ENCODE measurements around the gene SRXN1.

The SRXN1 gene

DNA sequence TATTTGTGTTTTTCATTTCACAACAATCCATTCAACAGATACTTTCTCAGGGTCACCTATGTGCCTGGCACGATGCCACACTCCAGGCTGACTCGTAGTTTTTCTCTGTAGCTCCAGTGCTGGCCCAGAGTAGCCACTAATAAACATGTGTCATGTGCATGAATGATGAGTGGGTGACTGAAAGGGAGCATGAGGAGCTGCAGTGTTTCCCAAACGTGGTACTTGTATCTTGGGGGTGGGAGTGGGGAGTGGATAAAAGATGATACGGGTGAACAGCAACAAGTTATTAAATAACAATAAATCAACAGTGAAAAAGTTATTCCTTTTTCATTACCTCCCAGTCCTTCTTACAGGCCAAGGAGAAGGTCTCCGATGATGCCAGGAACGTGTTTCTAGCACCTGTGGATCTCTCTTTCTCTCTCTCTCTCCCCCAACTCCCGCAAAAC is 17.1 kb downstream of the SRXN1 start:
- no peak for DNase-seq (ENCODE audit: low read depth)

DNA sequence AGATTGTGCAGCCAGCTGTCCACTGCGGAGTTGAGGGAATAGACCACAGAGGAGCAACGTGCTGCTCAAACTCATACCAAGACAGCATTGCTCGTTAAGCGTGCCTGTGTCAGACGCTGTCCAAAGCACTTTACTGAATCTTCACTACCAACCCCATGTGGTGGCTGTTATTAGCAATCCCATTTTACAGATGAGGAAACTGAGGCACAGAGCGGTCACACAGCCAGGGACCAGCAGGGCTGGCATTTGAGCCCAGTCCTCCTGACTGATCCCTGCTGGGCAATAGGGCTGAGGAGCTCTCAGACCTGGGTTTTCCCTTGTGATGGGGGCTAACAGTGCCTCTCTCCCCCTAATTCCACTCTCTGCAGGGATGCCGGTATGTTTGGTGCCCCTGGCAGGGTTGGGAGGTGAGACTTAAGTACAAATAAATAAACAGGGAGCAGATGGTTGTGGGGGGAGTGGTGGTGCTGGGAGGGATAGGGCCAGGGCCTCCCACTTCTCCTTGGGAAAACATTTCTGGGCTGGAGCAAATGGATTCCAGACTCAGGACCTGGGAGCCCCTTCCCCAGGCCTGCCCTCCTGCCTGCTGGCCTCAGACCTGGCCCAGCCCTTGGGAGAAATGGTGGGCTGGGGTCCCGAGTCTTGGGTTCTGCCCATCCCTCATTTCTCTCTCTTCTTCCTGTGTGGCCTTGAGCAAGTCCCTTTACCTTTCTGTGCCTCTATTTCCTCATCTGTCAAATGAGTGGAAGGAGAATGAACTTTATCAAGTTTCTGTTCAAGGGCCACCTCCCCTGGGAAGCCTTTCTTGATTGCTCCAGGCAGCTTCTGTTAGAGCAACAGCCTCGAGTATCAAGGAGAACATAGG is 17.7 kb downstream of the SRXN1 start:
- no peak for DNase-seq (ENCODE audit: low read depth)

DNA sequence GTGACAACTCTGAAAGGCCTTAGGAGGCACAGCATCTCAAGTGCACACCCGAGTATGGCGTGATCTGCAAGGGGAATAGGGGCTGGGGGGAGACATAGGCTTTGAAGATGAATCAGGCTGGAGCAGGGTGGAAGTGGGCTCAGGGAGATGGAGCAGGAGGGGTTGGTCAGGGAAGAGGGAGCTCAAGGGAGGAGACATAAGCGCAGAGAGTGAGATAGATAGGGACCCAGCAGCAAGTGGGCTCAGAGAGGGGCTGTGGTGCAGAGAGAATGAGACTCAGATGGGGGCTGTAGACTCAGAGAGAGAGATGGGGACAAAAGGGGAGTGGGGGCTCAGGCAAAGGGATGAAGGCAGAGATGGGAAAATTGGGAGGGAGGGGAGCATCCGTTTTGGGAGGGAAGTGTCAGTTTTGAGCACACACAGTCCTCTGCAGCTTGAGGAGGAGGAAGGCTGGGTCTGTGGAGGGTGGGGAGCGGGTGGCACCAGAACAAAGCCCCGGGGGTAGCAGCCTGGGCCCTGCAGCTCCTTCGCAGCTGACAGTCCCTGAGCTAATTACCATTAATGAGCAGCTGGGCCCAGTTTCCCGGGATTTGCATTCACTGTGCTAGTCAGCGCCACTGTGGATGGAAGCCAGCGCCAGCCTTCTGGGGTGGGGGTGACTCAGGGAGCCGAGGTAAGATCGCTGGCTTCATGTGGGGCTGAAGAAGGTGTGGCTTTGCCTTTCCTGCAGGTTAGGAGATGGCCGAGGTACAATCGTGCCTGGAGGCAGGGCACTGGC is 18.7 kb downstream of the SRXN1 start:
- no peak for DNase-seq (ENCODE audit: low read depth)

DNA sequence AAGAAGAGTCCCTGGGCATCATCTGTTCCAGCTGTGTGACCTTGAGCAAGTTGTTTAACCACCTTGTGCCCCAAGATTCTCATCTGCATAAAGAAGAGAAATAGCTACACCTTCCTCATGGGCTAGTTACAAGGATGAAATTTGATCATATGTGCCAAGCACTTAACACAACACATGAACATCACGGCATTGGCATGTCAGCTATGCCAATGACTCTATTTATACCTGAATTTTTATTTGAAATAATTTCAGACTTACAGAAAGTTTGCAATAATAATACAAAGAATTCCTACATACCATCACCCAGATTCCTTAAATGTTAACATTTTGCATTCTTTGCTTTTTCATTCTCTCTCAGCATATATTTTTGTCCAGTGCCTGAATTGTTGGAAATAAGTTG is 21.9 kb downstream of the SRXN1 start:
- DNase-seq (ENCODE audit: low read depth) = peak; percentile 30

- DNase-seq (ENCODE audit: low read depth) = no peak
Measured at GRCh38 chr20:626579-626978, 26.4 kb downstream of the SRXN1 start.

GRCh38 chr20:625360-625932 is 27.6 kb downstream of the SRXN1 start:
- no peak for DNase-seq (ENCODE audit: low read depth)

- no peak for DNase-seq (ENCODE audit: low read depth)
Measured at GRCh38 chr20:623704-624103, 29.3 kb downstream of the SRXN1 start.

- DNase-seq (ENCODE audit: low read depth) = no peak
Measured at GRCh38 chr20:623021-623420, 30.0 kb downstream of the SRXN1 start.

- no peak for DNase-seq (ENCODE audit: low read depth)
Measured at GRCh38 chr20:622161-622560, 30.8 kb downstream of the SRXN1 start.

- DNase-seq (ENCODE audit: low read depth) = peak; percentile 51
Measured at GRCh38 chr20:621125-621756, 31.8 kb downstream of the SRXN1 start.

DNA sequence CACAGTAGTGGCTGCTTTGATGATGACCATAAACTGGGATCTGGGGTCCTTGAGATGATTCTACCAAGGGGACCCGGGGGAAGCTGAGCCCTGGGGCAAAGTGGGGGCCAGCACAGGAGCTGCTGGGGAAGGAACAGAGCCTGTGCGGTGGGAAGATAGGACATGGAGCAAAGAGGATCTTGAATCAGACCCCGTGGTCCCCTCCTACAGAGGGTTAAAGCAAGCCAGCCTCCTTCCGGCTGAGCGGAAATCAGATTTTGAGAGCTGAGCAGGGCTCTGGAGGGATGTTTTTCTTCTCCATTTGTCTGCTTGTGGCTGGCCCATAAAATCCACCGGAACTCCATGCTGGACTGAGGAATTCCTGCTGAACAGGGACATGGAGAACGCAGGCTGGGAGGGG is 32.8 kb downstream of the SRXN1 start:
- DNase-seq (ENCODE audit: low read depth) = peak; percentile 7

DNA sequence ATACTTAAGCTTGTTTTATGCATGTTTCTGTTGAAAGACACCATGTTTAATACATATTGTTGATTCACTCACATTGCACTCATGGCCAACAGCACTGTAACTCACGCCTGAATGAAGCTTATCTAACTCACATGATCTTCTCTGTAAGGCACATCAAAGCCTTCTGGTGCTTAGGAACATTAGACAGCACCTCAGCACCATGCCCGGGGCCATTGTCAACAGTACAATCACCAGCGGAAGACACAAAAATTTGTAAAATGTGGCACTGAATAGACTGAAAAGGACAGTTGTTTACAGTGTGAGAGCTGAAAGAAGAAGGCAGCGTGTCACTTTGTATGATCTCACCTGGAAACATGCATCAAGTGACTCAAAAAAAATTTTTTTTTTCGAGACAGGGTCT is 34.0 kb downstream of the SRXN1 start:
- no peak for DNase-seq (ENCODE audit: low read depth)

DNA sequence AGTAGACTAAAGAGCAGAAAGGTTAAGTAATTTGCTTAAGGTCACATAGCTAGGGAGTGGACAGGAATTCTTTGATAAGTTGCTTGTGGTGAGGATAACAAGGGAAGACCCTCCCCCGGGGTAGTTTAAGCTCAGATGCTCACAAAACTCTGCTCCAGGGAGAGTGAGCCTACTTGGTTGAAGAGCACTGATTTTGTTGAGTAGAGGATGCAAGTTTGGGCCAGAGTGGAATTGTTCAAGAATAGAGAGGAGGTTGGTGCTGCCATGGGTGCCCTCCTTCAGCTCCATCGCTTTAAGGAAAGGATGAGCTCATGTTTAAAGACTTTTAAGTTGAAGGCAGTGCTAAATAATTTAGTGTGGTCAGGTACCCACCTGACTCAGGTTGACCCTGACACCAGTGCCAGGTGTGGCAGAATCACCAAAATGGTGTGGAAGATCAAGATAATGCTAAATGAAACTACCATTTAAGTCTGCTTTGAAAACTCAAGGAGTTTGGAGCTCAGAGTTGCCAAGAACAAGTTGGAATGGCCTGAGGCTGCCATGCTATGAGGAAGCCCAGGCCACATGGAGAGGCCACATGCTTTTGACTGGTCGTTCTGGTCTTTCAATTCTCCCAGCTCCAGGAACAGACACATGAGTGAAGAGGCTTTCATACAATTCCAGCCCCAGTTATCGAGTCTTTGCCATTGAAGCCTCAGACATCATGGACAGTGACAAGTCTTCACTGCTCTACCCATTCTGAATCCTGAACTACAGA is 34.9 kb downstream of the SRXN1 start:
- no peak for DNase-seq (ENCODE audit: low read depth)

GRCh38 chr20:615514-615913 is 37.5 kb downstream of the SRXN1 start:
- no peak for DNase-seq (ENCODE audit: low read depth)

- DNase-seq (ENCODE audit: low read depth) = no peak
Measured at GRCh38 chr20:611843-612185, 41.2 kb downstream of the SRXN1 start.

DNA sequence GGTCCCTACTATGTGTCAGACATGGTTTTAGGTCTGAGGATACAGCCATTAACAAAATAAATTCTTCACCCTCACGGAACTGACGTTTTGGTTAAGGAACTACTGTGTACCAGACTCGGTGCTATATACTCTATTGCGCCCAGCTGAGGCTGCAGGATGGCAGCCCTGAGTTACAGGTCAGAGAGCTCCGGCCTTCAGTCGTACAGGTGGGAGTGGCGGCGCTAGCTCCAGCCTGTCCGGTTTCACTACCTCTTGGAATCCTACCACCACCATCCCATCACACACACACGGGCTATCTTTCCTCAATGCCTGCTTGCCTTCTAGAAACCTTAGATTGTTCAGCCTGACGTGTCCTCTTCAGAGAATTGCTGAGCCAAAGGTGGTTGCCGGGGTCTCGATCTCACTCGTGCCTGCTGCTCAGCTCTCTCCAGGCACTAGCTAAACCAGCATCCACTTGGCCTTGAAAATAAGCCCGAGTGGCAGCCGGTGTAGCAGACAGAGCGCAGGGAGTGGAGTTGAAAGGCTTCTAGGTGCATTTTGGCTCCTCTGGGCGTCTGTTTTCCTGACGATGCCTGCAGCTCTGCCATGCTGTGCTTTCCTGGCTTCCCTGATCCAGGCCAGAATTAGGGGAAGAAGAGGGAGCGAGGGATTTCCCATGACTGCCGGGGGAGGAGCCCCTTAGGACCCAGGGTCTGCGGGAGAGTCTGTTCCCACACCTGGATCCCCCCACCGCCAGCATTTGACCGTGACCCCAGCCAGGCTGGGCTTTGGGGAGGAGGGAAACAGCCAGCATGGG is 41.8 kb downstream of the SRXN1 start:
- DNase-seq (ENCODE audit: low read depth) = no peak

- DNase-seq (ENCODE audit: low read depth) = peak; percentile 11
Measured at GRCh38 chr20:610130-611046, 42.6 kb downstream of the SRXN1 start, which contains the start of gene TCF15. Gene TCF15 (minus strand): TSS chr20:610309. CDS start chr20:610237, 72 bp downstream.

GRCh38 chr20:609371-609964 is 43.5 kb downstream of the SRXN1 start:
- no peak for DNase-seq (ENCODE audit: low read depth)

GRCh38 chr20:608970-609369 is 44.0 kb downstream of the SRXN1 start:
- DNase-seq (ENCODE audit: low read depth) = no peak

Data from EH (cell line).